Omental fat pad (tissue), 4 donors: Measurements from ENCODE around the gene ARSA. TPM values are rescaled to one million over a fixed set of nuclear protein-coding genes. Genes with fewer than 3 reads are reported as not detected.

ENCODE experiments used
- ATAC-seq: fragments of 150-250 bp; one replicate; pipeline ENCODE4 v1.9.1; 2016; ENCODE audit warnings: mild to moderate bottlenecking, moderate library complexity; ENCODE audit not compliant: low FRiP score
- DNase-seq: peaks from one replicate; pipeline ENCODE4 v3.0.0-alpha.2; 2019; ENCODE audit warnings: low spot score
- CTCF ChIP-seq, 3 donors: fragments of 450-650 bp; IDR thresholded peaks; one replicate each; pipeline ENCODE4 v1.5.1; 2016 to 2017; ENCODE audit warnings: antibody characterized with exemption in 3 of 3, mild to moderate bottlenecking in 3 of 3, moderate library complexity in 2 of 3
- total RNA-seq, 4 donors: library from RNA; depleted of rRNA; stranded (reverse); fragments of >200 nt; gene quantifications; one replicate each; pipeline ENCODE4 v1.1.0, GENCODE V29; 2016

ARSA gene
- total RNA-seq, 4 donors from 2014 or later, result 29.9 to 43.5 (median 36.1) TPM

- TF ChIP-seq CTCF (IDR thresholded peaks at IDR 0.05), result no peak
- no peak for ATAC-seq
- no peak for DNase-seq
These were observed 20.3 kb downstream of the ARSA start for GRCh38 chr22:50607659-50608020.

- no peak for DNase-seq
- ATAC-seq, result no peak
- TF ChIP-seq CTCF (IDR thresholded peaks at IDR 0.05), result no peak
These were observed 20.9 kb downstream of the ARSA start for GRCh38 chr22:50606946-50607658.

- ATAC-seq (no peak), DNase-seq (no peak)
- TF ChIP-seq CTCF (IDR thresholded peaks at IDR 0.05), result no peak
These were observed 21.6 kb downstream of the ARSA start for GRCh38 chr22:50606165-50606945.

- TF ChIP-seq CTCF (IDR thresholded peaks at IDR 0.05), result no peak
These were observed 22.3 kb downstream of the ARSA start for GRCh38 chr22:50605613-50606074.

GRCh38 chr22:50605002-50605612 is 22.8 kb downstream of the ARSA start:
- ATAC-seq, result no peak
- no peak for DNase-seq
- no peak for TF ChIP-seq CTCF (IDR thresholded peaks at IDR 0.05)

More at GRCh38 chr22:50605613-50606074, 22.3 kb downstream of the ARSA start:
- no peak for ATAC-seq
- DNase-seq, result no peak

GRCh38 chr22:50604256-50605001 is 23.5 kb downstream of the ARSA start:
- no peak for DNase-seq
- no peak for TF ChIP-seq CTCF (IDR thresholded peaks at IDR 0.05)
- no peak for ATAC-seq
